ENCODE results near the gene FIS1. TPM values are rescaled to one million over a fixed set of nuclear protein-coding genes. Genes with fewer than 3 reads are reported as not detected.

Gene FIS1
- total RNA-seq, 2 experiments from 2014 or later = 81.2 to 82.3 TPM

- Mint-ChIP-seq H3K4me1 (ENCODE audit: low read depth) (peaks cover 6% of the 10 kb centered on the region), H3K27ac (no peak overlapping the region), H3K36me3 (ENCODE audit: low read depth) (peaks cover 23% of the 10 kb centered on the region), H3K9me3 (no peaks in the 10 kb centered on the region), H3K27me3 (peaks cover 6% of the 10 kb centered on the region), H3K4me3 (no peak overlapping the region)
- Histone ChIP-seq H3K9me3 (ENCODE audit: control insufficient read depth in 1 of 2, insufficient read depth in 1 of 2, low read length in 2 of 2) (no peaks in the 10 kb centered on the region), H3K27ac (ENCODE audit: low read depth in 1 of 2, low read length in 2 of 2) (no peak overlapping the region), H3K4me3 (ENCODE audit: low read length) (no peak overlapping the region), H3K36me3 (ENCODE audit: insufficient read depth, low read length) (peaks cover 36% of the 10 kb centered on the region), H3K4me1 (ENCODE audit: insufficient read depth, low read length) (peaks cover 13% of the 10 kb centered on the region), H3K27me3 (ENCODE audit: control insufficient read depth in 1 of 2, insufficient read depth in 2 of 2, low read length in 2 of 2) (no peaks in the 10 kb centered on the region)
- ChIA-PET POLR2A (no interaction called here), CTCF (no interaction called here)
- ATAC-seq (ENCODE audit: poor library complexity) = no peak
- intact Hi-C loops (cut with DNase I, micrococcal nuclease) = no loop called here
- DNase-seq = no peak
- TF ChIP-seq, protein P1, sequence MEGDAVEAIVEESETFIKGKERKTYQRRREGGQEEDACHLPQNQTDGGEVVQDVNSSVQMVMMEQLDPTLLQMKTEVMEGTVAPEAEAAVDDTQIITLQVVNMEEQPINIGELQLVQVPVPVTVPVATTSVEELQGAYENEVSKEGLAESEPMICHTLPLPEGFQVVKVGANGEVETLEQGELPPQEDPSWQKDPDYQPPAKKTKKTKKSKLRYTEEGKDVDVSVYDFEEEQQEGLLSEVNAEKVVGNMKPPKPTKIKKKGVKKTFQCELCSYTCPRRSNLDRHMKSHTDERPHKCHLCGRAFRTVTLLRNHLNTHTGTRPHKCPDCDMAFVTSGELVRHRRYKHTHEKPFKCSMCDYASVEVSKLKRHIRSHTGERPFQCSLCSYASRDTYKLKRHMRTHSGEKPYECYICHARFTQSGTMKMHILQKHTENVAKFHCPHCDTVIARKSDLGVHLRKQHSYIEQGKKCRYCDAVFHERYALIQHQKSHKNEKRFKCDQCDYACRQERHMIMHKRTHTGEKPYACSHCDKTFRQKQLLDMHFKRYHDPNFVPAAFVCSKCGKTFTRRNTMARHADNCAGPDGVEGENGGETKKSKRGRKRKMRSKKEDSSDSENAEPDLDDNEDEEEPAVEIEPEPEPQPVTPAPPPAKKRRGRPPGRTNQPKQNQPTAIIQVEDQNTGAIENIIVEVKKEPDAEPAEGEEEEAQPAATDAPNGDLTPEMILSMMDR (IDR thresholded peaks at IDR 0.05) = no peak
Observed at GRCh38 chr7:101208794-101209193, 36.1 kb downstream of the FIS1 start.

GRCh38 chr7:101207459-101207858, 37.4 kb downstream of the FIS1 start:
- no peak for ATAC-seq (ENCODE audit: poor library complexity)
- Histone ChIP-seq H3K9me3 (ENCODE audit: control insufficient read depth in 1 of 2, insufficient read depth in 1 of 2, low read length in 2 of 2) (peaks cover 0 to 3% of the 10 kb centered on the region in 2 experiments), H3K27me3 (ENCODE audit: control insufficient read depth in 1 of 2, insufficient read depth in 2 of 2, low read length in 2 of 2) (peaks cover under 1 to 4% of the 10 kb centered on the region in 2 experiments), H3K4me3 (ENCODE audit: low read length) (no peak overlapping the region), H3K27ac (ENCODE audit: low read depth in 1 of 2, low read length in 2 of 2) (no peak overlapping the region), H3K36me3 (ENCODE audit: insufficient read depth, low read length) (peaks cover 26% of the 10 kb centered on the region), H3K4me1 (ENCODE audit: insufficient read depth, low read length) (peaks cover 21% of the 10 kb centered on the region)
- Mint-ChIP-seq H3K4me3 (no peak overlapping the region), H3K27me3 (peaks cover 15% of the 10 kb centered on the region), H3K4me1 (ENCODE audit: low read depth) (peaks cover 9% of the 10 kb centered on the region), H3K36me3 (ENCODE audit: low read depth) (peaks cover 23% of the 10 kb centered on the region), H3K27ac (no peak overlapping the region), H3K9me3 (no peaks in the 10 kb centered on the region)
- no peak for DNase-seq
- TF ChIP-seq, protein P1 (IDR thresholded peaks at IDR 0.05) = no peak
- ChIA-PET POLR2A (interaction anchor here (0.6 kb wide), 1 partner anchor 502 kb away, joined by 3 read pairs; the partner anchor contains the start of gene POP7), CTCF (no interaction called here)
- intact Hi-C loops (cut with DNase I, micrococcal nuclease) = no loop called here

DNA sequence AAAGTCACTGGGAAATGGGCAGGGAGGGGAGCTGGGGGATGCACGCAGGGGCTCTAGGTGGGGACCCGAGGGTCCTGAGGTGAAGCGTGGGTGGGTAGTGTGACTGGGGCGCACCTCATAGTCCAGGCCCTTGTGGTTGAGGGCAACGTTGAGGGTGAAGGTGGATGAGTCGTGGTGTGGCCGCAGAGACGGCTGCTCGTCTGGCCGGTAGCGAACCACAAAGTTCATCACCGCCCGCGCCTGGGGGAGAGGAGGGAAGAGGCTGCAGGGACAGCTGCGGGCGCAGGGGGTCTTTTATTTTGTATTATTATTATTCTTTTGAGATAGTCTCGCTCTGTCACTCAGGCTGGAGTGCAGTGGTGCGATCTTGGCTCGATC, 38.2 kb downstream of the FIS1 start:
- H3K27ac Mint-ChIP-seq = no peak overlapping the region
- no peak for ATAC-seq (ENCODE audit: poor library complexity)
- H3K4me1 Mint-ChIP-seq (ENCODE audit: low read depth) = peaks cover 9% of the 10 kb centered on the region
- TF ChIP-seq, protein P1 (IDR thresholded peaks at IDR 0.05) = no peak
- H3K36me3 ChIP-seq (ENCODE audit: insufficient read depth, low read length) = peaks cover 18% of the 10 kb centered on the region
- intact Hi-C loops (cut with DNase I, micrococcal nuclease) = no loop called here
- H3K9me3 ChIP-seq (ENCODE audit: control insufficient read depth in 1 of 2, insufficient read depth in 1 of 2, low read length in 2 of 2) = peaks cover 0 to 6% of the 10 kb centered on the region in 2 experiments
- H3K36me3 Mint-ChIP-seq (ENCODE audit: low read depth) = peaks cover 23% of the 10 kb centered on the region
- H3K27me3 Mint-ChIP-seq = peaks cover 17% of the 10 kb centered on the region
- H3K9me3 Mint-ChIP-seq = no peaks in the 10 kb centered on the region
- ChIA-PET CTCF (no interaction called here), POLR2A (interaction anchor here (0.6 kb wide), 1 partner anchor 501 kb away, joined by 3 read pairs; the partner anchor contains the start of gene POP7)
- no peak overlapping the region for H3K4me3 Mint-ChIP-seq
- peaks cover 28% of the 10 kb centered on the region for H3K4me1 ChIP-seq (ENCODE audit: insufficient read depth, low read length)
- DNase-seq = no peak
- H3K27ac ChIP-seq (ENCODE audit: low read depth in 1 of 2, low read length in 2 of 2) = no peak overlapping the region
- peaks cover 5 to 12% of the 10 kb centered on the region in 2 experiments for H3K27me3 ChIP-seq (ENCODE audit: control insufficient read depth in 1 of 2, insufficient read depth in 2 of 2, low read length in 2 of 2)
- H3K4me3 ChIP-seq (ENCODE audit: low read length) = no peak overlapping the region
